Liver (tissue), 9 donors: Measurements from ENCODE around the gene BPIFB4. TPM values are rescaled to one million over a fixed set of nuclear protein-coding genes. Genes with fewer than 3 reads are reported as not detected.

Experiments used
- DNase-seq: peaks from one replicate; pipeline ENCODE4 v3.0.0-alpha.2; 2017; ENCODE audit warnings: low spot score
- H3K27ac ChIP-seq, 2 donors: one replicate each; pipeline ENCODE4 v1.7.0; 2013; ENCODE audit warnings: inconsistent platforms in 2 of 2, low read length in 2 of 2, control low read depth in 1 of 2, low read depth in 1 of 2, mild to moderate bottlenecking in 1 of 2
- H3K27me3 ChIP-seq, 4 donors: one replicate each; pipeline versions ENCODE4 v1.6.1 to v1.7.0; 2013; ENCODE audit warnings: low read length in 3 of 4, inconsistent platforms in 1 of 4, mild to moderate bottlenecking in 1 of 4, moderate library complexity in 1 of 4; ENCODE audit not compliant: control insufficient read depth in 4 of 4, insufficient read depth in 4 of 4
- H3K36me3 ChIP-seq, 4 donors: one replicate each; pipeline versions ENCODE4 v1.6.1 to v1.7.0; 2013; ENCODE audit warnings: low read length in 3 of 4, mild to moderate bottlenecking in 3 of 4, low read depth in 1 of 4, moderate library complexity in 1 of 4; ENCODE audit not compliant: control insufficient read depth in 4 of 4, insufficient read depth in 3 of 4
- H3K4me1 ChIP-seq, 4 donors: one replicate each; pipeline versions ENCODE4 v1.6.1 to v1.7.0; 2013; ENCODE audit warnings: low read length in 3 of 4, mild to moderate bottlenecking in 3 of 4, moderate library complexity in 1 of 4; ENCODE audit not compliant: control insufficient read depth in 4 of 4, insufficient read depth in 4 of 4
- H3K4me3 ChIP-seq, 3 donors: one replicate each; pipeline versions ENCODE4 v1.6.1 to v1.7.0; 2013; ENCODE audit warnings: low read length in 3 of 3, control low read depth in 1 of 3, low read depth in 1 of 3, mild to moderate bottlenecking in 1 of 3
- H3K9ac ChIP-seq, 2 donors: one replicate each; pipeline ENCODE4 v1.7.0; 2013; ENCODE audit warnings: low read length in 2 of 2, mild to moderate bottlenecking in 2 of 2, moderate library complexity in 2 of 2, control low read depth in 1 of 2, low read depth in 1 of 2
- H3K9me3 ChIP-seq, 4 donors: one replicate each; pipeline versions ENCODE4 v1.6.1 to v1.7.0; 2013; ENCODE audit warnings: low read length in 3 of 4; ENCODE audit not compliant: control insufficient read depth in 4 of 4
- ATF3 ChIP-seq: IDR thresholded peaks from 2 replicates; pipeline ENCODE4 v1.6.1; 2016; ENCODE audit warnings: antibody characterized with exemption
- FOXA1 ChIP-seq: IDR thresholded peaks from 2 replicates; pipeline ENCODE4 v1.6.1; 2016; ENCODE audit warnings: antibody characterized with exemption
- FOXA2 ChIP-seq: IDR thresholded peaks from 2 replicates; pipeline ENCODE4 v1.6.1; 2016; ENCODE audit warnings: antibody characterized with exemption
- JUND ChIP-seq, 2 donors: IDR thresholded peaks; 2 replicates each; pipeline ENCODE4 v1.6.1; 2016; ENCODE audit warnings: antibody characterized with exemption in 2 of 2
- RAD21 ChIP-seq, 2 donors: IDR thresholded peaks; 2 replicates each; pipeline ENCODE4 v1.6.1; 2016; ENCODE audit warnings: antibody characterized with exemption in 2 of 2, mild to moderate bottlenecking in 2 of 2
- REST ChIP-seq: IDR thresholded peaks from 2 replicates; pipeline ENCODE4 v1.6.1; 2016; ENCODE audit warnings: antibody characterized with exemption, mild to moderate bottlenecking
- SP1 ChIP-seq: IDR thresholded peaks from 2 replicates; pipeline ENCODE4 v1.6.1; 2018; ENCODE audit warnings: antibody characterized with exemption, mild to moderate bottlenecking
- TAF1 ChIP-seq: conservative IDR thresholded peaks from 2 replicates; pipeline ENCODE4 v1.6.1; 2016; ENCODE audit warnings: antibody characterized with exemption, mild to moderate bottlenecking
- YY1 ChIP-seq: IDR thresholded peaks from 2 replicates; pipeline ENCODE4 v1.6.1; 2016; ENCODE audit warnings: antibody characterized with exemption, mild to moderate bottlenecking
- ZBTB33 ChIP-seq: IDR thresholded peaks from 2 replicates; pipeline ENCODE4 v1.6.1; 2016; ENCODE audit warnings: antibody characterized with exemption
- WGBS: extraction: QIAGEN DNeasy Blood & Tissue Kit; methylation state at CpG from one replicate; pipeline ENCODE4 v1.1.7; 2013; 5-methylcytosine and 5-hydroxymethylcytosine counted together
- polyA plus RNA-seq, 2 donors: library from polyadenylated mRNA; stranded (reverse) in 1 of 2; unstranded in 1 of 2; fragments of 200-250 nt in 1 of 2; fragments of >200 nt in 1 of 2; fragmentation: Nextera tagmentation in 1 of 2; extraction: Ambion mirVana in 1 of 2; gene quantifications; one replicate each; pipeline versions ENCODE4 v1.2.1 to v1.2.3, GENCODE V29; 2013 to 2015
- total RNA-seq, 2 donors: library from RNA; depleted of rRNA; stranded (reverse); fragments of >200 nt; gene quantifications; one replicate each; pipeline ENCODE4 v1.2.3, GENCODE V29; 2014
- TF ChIP-seq, protein P1 (sequence below): fragments of 150-350 bp; IDR thresholded peaks from 2 replicates; pipeline ENCODE4 v1.5.1; 2017; ENCODE audit warnings: improper control_type of control experiment, low read depth, low read length; ENCODE audit not compliant: missing input control
- donor health status: healthy.
- donor health status: healthy.
- donor health status: healthy.
- donor health status: healthy.
- donor health status: healthy.

The BPIFB4 gene
- total and polyA plus RNA-seq, 4 donors = 0.16 TPM; not detected in 3

GRCh38 chr20:33148040-33148439 is 68.6 kb downstream of the BPIFB4 start:
- WGBS = 88% methylated on average over 4 of the region's 4 CpGs
- DNase-seq = no peak
- Histone ChIP-seq H3K4me1 (no peaks in the 10 kb centered on the region), H3K27ac (no peak overlapping the region), H3K9ac (no peak overlapping the region), H3K9me3 (no peaks in the 10 kb centered on the region), H3K36me3 (no peaks in the 10 kb centered on the region), H3K27me3 (no peaks in the 10 kb centered on the region), H3K4me3 (no peak overlapping the region)
- no peak for TF ChIP-seq TAF1
- TF ChIP-seq, protein P1, sequence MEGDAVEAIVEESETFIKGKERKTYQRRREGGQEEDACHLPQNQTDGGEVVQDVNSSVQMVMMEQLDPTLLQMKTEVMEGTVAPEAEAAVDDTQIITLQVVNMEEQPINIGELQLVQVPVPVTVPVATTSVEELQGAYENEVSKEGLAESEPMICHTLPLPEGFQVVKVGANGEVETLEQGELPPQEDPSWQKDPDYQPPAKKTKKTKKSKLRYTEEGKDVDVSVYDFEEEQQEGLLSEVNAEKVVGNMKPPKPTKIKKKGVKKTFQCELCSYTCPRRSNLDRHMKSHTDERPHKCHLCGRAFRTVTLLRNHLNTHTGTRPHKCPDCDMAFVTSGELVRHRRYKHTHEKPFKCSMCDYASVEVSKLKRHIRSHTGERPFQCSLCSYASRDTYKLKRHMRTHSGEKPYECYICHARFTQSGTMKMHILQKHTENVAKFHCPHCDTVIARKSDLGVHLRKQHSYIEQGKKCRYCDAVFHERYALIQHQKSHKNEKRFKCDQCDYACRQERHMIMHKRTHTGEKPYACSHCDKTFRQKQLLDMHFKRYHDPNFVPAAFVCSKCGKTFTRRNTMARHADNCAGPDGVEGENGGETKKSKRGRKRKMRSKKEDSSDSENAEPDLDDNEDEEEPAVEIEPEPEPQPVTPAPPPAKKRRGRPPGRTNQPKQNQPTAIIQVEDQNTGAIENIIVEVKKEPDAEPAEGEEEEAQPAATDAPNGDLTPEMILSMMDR = no peak
- no peak for TF ChIP-seq YY1
- no peak for TF ChIP-seq REST
- no peak for TF ChIP-seq SP1

DNA sequence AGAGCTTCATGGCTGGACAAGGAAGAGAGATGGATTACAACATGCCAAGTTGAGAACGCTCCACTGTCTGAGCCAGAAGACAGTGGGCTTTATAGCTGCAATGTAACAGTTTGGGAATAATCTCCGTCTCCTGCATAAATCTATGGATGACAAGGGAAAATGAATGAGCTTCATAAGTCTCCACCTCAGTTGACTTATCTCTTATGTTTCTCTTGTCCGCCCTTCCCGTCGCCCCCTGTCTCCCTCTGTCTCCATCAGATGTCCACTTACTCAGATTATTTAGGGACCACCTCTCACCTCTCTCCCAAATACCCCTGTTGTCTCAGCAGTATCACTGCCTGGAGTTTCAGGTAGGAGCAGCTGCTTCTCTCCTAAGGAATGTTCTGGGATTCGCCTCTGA is 74.8 kb downstream of the BPIFB4 start:
- H3K9me3 ChIP-seq = no peaks in the 10 kb centered on the region
- no peak for DNase-seq
- no peaks in the 10 kb centered on the region for H3K36me3 ChIP-seq
- no peaks in the 10 kb centered on the region for H3K4me1 ChIP-seq
- no peak overlapping the region for H3K27ac ChIP-seq
- TF ChIP-seq ZBTB33 = no peak
- no peak for TF ChIP-seq JUND (IDR thresholded peaks at IDR 0.05)
- no peak for TF ChIP-seq FOXA2
- TF ChIP-seq RAD21 (IDR thresholded peaks at IDR 0.05) = no peak
- no peak for TF ChIP-seq FOXA1
- TF ChIP-seq ATF3 = no peak
- no peak for TF ChIP-seq YY1
- TF ChIP-seq, protein P1 = no peak
- H3K9ac ChIP-seq = no peak overlapping the region
- no peak overlapping the region for H3K4me3 ChIP-seq
- H3K27me3 ChIP-seq = no peaks in the 10 kb centered on the region
- 84% methylated on average over 6 of the region's 6 CpGs for WGBS
